Upper lobe of left lung (tissue), 4 donors: ENCODE measurements around the gene DIAPH1.

ENCODE experiments used
- CTCF ChIP-seq, 6 experiments: fragments of 450-650 bp in 4 of 6; fragments of 200-600 bp in 2 of 6; sonication (generic) in 2 of 6; IDR thresholded peaks; one replicate each; pipeline ENCODE4 v1.5.1; 2016 to 2019; ENCODE audit warnings: antibody characterized with exemption in 6 of 6
- EP300 ChIP-seq, 4 donors: sonication (generic); formaldehyde crosslinking; IDR thresholded peaks; one replicate each; pipeline ENCODE4 v1.5.1; 2017; ENCODE audit warnings: antibody characterized with exemption in 4 of 4, control low read depth in 2 of 4
- POLR2A ChIP-seq, 4 donors: fragments of 450-650 bp; IDR thresholded peaks; one replicate each; pipeline ENCODE4 v1.5.1; 2016 to 2017; ENCODE audit warnings: antibody characterized with exemption in 4 of 4, mild to moderate bottlenecking in 2 of 4
- POLR2AphosphoS5 ChIP-seq, 2 donors: sonication (generic); formaldehyde crosslinking; IDR thresholded peaks; one replicate each; pipeline ENCODE4 v1.5.1; 2017; ENCODE audit warnings: antibody characterized with exemption in 2 of 2

DNA sequence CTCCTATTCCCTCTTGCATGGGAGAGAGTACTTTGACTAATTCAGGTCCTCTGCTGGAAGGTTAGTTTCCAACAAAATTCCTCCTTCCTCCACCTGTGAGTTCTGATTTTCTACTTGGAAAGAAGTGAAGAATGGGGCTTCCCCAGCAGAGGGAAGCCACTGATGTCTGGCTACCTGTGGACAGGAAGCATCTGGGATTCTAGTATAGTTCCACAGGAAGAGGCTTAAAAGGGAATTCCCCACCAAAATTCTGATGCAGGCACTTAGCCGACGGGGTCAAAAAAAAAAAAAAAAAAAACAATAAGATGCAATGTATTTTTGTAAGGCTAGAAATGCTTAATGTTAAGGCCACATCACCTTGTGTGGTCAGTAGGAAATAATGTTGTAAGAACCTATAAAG is 96.5 kb downstream of the DIAPH1 start:
- TF ChIP-seq POLR2AphosphoS5 (IDR thresholded peaks at IDR 0.05) (no peak), POLR2A (IDR thresholded peaks at IDR 0.05) (no peak), CTCF (IDR thresholded peaks at IDR 0.05) (no peak), EP300 (IDR thresholded peaks at IDR 0.05) (no peak)
